IPS DF 4.7 (cell line): ENCODE results near the gene RASD2.

Source experiments
- DNase-seq: peaks from one replicate; pipeline ENCODE4 v3.0.0-alpha.2; 2013; ENCODE audit warnings: low spot score; ENCODE audit errors: extremely low read depth

The RASD2 gene

DNA sequence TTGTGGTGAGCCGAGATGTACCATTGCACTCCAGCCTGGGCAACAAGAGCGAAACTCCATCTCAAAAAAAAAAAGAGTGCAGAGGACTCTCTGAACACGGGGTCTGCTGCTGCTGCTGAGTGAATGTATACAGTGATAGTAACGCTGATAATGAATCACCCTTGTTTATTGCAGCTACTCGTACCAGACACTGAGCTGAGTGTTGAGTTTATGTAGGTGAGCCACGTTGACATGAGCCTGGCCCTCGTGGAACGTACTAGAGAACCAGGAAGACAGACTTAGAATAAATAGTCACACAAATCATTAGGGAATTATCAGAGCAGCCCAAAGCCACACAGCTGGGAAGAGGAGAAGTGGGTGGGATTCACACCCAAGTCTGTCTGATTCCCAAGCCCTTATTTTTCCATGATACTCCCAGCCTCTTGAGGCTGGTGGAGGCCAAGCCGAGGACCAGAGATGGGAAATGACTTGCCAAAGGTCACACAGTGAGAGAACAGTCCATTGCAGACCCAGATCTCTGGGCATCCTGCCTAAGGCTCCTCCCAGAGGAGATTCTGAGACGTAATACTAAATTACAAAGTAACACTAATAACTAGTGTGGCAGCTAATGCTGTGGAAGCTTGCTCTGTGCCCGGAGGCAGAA, 41.7 kb downstream of the RASD2 start:
- DNase-seq, result no peak

DNA sequence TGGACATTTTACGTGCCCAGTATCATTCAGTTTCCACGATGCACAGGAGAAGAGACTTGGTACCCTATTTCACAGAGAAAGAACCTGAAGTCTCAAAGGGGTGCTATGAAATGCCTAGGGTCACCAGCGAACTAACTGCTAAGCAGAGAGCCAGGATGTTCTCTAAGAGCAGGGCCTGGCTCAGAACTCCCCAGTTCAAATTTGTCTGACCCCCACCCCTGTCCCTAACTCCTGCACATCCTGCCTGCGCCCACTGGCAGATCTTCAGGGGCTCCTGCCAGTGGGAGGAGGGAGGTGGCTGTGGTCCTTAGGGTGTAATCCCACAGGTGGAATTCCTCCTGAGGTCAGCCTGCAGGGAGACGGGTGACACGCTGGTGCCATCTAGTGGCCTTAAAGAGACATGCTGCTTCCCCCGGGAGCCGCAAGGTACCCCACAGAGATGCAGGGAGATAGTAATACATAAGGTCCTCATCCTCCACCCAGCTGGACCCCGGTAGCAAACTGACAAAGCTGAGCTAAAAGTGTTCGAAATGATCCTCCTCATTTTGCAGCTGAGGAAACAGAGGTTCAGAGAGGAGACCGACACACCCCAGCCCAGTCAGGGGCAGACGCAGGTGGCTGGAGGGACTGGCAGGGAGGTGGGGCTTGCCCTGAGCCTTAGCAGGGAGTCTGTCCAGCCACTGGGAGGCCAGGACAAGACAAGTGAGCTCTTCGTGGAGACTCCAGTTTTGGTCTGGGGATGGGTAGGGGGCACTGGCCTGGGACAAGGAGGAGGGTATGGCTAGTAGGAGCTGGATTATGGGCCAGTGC, 42.4 kb downstream of the RASD2 start:
- DNase-seq, result no peak

DNA sequence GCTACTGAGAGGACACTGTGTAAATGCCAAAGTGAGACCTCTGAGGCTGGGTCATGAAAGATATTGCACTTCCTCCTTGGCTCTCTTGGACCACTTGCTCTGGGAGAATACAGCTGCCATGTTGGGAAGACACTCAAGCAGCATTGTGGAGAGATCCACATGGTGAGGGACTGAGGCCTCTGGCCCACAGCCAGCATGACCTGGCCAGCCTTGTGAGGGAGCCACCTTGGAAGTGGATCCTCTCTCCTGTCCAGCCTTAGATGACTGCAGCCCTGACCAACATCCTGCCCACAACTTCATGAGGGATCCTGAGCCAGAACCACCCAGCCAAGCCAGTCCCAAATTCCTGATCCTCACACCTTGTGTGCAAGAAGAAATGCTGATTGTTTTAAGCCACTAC, 46.1 kb downstream of the RASD2 start:
- DNase-seq, result no peak

DNA sequence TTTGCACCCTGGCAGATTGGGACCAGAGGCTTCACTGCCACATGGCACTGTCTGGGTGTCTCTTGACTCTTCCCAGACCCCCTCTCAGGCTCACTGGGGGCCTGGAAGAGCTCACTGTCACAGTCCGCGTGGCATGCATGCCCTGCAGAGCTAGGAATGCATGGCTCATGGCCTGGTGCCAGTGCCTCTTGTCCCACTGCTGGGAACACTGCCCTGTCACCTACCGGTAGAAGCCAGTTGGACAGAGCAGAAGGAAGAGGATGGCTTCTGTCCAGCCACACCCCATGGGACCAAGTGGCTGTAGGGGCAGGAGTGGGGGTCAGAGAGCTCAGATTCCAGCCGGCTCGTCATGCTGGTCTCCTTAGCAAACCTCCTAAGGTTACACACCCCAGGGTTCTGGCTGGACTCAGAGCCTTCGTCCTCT, 46.8 kb downstream of the RASD2 start:
- no peak for DNase-seq

DNA sequence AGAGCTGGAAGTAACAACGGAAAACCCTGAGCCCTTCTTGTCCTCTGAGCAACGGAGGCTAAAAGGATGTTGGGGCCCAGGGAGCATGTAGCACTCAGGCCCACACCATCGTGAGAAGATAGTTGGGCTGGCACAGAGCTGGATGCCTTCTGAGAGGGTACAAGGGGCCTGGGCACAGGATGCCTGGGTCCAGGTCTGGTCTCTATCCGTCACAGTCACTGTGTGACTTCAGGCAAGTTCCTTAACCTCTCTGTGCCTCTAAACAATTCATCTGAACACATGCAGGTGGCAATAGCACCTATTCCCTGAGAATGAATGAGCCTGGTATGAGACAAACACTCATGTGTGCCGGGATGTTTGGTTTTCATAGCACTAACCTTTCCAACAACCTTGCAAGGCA, 47.3 kb downstream of the RASD2 start:
- no peak for DNase-seq

DNA sequence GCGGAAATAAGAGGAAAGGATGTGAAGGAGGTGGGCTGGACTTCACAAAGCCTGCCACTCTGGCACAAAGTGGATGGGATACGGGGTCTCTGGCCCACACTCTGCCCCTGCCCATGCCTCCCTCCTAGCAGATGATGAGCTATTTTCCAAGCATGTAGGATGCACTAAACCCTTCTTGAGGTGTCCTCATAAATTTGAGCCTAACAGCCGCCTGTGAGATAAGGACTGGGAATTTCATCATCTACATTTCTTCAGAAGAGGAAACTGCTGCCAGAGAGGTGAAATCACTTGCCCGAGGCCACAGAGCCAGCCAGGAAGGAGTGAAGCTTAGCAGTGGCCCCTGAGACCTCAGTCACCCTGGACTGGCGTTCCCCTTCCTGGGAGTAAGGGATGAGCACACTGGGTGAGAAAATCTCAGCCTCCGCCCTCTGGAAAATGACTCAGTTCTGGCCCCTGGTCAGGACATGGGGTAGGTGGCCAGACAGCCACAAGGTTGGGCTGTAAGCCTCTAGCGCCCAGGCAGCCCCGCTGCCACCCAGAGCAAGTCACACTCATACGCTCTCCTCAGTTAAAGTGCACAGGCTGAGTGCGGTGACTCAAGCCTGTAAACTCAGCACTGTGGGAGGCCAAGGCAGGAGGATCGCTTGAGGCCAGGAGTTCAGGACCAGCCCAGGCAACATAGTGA, 48.6 kb downstream of the RASD2 start:
- DNase-seq, result no peak

DNA sequence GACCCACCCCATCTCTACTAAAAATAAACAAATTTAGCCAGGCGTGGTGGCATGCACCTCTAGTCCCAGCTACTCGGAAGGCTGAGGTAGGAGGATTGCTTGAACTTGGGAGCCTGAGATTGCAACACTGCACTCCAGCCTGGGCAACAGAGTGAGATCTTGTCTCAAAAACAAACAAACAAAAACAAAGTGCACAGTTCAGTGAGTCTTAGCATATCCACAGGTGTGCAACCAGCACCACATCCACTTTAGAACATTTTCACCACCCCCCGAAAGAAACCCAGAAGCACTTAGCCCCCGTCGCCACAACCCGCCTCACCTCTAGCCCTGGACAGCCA, 49.1 kb downstream of the RASD2 start:
- DNase-seq, result no peak

DNA sequence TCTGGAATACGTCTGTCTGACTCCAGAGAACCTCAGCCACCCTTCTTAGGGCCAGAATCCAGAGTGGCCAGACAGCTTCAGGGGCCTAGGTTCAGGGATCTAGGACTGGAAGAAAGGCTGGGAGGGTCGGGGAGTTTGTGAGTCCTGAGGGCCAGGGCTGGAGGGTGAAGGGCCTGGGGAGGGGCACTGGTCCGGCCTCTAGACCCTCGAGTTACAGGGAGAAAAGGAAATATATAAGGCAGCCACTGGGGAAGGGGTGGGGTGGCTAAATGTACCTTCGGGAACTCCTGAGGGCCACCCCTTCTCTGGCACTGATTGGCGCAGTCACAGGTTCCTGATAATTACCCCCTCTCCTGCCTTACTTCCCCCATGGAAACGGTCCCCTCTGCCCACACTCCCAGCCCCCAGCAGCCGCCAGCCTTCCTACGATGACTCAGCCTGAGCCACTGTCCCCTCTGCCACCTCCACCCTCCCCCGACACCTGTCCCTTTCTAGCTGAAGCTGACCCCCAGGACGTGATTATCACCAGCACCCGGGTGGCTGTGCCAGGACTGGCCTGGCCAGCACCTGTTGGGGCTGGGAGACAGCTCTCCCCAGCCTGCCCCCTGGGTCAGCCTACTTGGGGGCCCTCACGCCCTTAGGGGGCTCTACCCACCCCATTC, 50.1 kb downstream of the RASD2 start:
- no peak for DNase-seq

DNA sequence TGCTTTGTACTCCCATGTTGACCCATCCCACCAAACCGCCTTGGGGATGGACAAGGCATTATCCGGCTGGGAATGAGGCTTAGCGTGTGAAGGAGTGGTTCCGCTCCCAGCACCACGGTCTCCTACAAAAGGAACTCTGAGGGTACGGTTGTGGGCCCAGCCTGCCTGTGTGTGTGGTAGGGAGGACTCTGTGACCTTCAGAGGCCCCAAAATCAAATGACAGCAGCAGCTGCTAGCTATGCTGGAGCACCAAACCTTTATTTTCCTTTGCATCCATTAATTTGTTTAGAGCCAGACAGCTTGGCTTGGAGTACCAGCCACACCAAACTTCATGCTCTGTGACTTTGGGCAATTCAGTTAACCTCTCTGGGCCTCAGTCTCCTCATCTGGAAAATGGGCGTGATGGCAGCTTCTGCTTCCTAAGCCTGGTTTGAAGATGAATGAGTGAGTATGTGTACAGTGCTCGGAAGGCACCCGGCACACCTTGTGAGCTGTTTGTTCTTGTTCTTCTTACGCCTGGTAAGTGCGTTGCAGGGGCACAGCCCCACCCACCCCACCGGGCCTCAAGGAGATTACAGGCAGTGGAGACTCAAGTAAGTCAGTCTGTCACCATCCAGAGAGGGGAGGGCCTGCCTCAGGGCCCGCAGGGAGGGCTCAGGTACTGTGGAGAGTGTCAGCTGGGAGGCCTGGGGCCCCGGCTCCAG, 51.2 kb downstream of the RASD2 start:
- DNase-seq, result no peak

DNA sequence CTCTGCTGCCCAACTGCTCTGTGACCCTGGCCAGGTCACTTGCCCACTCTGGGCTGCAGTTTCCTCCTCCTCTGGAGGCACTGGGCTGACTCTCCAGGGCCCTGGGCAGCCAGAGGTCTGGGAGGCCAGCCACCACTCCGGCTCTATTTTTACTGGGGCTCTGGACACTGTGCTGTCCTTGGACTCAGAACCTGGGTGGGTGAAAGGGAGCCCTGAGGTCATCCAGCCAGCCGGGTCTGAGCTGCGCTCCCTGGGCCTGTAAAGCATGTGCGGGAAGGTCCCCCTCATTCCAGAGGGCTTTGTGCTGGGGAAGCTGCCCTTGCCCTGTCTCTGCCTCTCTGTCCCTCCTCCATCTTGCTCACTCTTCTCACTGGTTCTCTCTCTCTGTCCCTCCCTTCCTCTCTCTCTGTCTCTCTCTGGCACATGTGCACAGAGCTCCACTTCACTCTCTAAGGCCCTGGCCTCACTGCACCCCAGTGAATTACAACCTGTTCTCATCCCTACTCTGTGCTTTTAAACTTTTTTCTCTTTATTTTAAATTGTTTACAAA, 51.9 kb downstream of the RASD2 start:
- no peak for DNase-seq

DNA sequence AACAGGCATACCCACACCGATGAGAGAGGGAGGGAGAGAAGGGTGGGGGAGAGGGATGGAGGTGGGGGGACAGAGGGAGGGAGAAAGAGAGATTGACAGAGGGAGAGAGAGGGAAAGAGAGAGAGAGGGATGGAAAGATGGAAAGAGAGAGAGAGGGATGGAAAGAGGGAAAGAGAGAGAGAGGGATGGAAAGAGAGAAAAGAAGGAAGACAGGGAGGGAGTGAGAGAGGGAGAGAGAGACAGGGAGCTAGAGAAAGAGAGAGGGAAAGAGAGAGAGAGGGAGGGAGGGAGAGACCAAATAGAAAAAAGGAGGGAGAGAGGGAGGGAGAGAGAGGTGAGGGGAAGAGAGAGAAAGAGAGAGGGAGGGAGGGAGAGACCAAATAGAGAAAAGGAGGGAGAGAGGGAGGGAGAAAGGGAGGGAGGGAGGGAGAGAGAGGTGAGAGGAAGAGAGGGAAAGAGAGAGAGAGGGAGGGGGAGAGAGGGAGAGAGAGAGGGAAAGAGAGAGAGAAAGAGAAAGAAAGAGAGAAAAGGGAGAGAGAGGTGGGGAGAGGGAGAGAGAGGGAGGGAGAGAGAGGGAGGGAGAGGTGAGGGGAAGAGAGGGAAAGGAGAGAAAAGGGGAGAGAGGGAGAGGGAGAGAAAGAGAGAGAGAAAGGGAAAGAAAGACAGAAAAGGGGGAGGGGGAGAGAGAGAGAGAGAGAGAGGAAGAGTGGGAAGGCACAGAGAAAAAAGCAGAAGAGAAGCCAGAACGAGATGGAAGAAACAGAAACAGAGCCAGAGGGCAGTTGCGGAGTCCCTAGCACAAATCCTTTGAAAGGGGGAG, 52.6 kb downstream of the RASD2 start:
- no peak for DNase-seq

DNA sequence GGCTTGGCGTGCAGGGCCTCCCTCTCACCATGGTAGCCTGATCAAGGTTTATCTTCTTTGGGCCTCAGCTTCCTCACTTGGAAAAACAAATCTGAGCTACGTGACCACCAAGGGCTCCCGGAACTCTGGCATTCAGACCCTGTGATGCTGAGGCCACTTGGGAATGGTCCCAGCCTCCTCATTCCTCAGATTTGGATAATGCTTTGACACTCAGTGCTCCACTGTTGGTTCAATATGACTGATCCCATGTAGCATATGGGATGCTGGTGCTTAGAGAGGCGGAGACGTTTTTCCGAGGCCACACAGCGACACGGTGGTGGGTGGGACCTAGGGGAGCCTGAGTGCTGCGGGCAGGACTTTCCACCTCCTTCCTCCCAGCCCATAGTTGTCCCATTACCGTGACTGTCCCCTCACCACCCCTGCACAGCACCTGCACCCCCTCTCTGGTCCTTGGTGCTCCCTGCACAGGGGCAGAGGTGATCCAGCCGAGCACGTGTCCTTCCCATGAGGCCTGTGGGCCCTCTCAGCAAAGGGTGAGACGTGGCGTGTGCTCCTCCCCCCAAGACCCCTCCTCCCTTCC, 53.4 kb downstream of the RASD2 start:
- no peak for DNase-seq

DNA sequence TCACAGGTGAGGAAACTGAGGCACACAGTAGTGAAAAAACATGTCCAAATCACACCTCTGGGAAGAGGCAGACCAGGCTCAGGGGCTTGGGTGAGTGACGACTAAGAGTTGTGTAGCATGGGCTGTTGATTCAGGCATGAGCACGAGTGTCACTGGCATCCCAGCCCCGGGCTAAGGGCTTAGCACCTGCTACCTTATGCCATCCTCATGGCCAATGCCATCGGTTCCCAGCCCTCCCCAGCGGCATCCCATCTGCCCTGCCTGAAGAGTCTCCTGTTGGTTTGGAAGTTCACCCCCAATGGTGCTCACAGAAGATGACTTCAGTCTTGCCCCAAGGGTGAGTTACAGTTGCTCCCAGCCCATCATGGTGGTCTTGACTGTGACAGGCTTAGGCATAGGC, 54.1 kb downstream of the RASD2 start:
- no peak for DNase-seq

DNA sequence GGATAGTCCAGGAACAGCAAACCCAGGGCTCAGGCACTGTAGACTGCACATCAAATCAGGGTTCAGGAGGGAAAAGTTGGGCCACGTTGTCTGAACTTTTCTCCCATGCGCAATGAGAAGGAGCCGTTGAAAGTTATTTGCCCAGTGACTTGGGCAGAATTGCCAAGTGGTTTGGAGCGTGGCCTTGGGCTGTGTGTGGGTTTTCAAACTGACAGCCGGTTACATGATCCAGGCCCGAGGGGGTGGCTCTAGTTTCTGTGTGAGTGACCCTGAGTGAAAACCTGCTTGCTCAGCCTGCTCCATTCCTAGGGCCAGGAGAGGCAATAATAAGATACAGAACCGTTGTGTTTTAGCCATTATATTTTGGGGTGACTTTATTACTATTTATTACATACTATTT, 56.2 kb downstream of the RASD2 start:
- DNase-seq, result no peak

DNA sequence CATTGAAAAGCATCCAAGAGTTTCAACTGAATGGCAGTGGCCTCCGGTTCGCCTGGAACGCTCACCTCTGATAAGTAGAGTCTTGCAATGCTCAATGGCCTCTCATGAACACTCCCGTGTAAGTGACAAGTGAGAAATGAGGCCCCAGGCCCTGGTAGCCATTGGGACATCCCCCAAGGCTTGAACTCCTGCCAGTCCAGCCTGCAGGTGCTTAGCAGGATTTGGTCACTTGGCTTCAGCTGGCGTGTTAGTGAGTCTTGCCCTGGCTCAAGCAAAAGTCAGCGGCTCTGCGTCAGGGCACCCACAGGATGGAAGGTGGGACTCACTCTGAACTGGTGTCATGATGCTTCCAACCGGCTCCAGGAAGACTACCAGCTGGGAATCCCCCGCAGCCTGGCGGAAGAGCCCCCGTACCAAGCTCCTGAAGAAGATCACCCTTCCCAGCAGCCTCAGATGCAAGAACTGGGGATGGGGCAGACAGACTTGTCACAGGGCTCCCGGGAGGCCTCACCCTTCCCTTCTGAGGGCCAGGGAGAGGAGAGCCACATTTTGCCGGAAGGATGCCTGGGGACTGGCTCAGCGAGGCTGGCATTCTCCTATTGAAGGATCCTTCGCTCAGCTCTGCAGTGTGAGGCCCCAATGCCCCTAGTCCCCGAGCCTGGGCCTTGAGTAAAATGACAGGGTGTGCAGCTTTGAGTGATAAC, 57.2 kb downstream of the RASD2 start:
- no peak for DNase-seq

DNA sequence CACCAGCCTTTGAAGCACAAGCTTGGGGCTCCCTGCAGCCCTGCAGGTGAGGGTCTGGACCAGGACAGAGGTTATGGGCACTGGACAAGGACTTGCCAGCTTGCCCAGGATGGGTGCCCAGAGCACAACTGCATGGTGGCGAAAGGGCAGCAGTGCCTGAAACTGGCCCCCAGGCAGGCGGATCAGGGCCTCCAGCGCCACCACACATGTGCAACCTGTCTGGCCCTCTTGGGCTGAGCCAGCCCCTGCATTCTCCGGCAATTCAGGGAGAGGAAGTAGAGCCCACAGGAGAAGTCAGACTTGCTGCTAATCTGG, 57.7 kb downstream of the RASD2 start:
- DNase-seq, result no peak

DNA sequence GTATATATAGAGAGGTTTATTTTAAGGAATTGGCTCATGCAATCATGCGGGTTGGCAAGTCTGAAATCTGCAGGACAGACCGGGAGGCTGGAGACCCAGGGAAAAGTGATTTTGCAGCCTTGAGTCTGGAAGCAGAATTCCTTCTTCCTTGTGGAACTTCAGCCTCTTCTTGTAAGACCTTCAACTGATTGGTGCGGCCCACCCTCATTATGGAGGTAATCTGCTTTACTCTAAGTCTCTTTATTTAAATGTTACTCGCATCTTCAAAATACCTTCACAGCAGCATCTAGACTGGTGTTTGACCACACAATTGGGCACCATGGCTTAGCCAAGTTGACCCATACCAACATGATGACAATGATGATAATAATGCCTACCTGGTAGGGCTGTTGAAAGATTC, 58.7 kb downstream of the RASD2 start:
- DNase-seq, result no peak

DNA sequence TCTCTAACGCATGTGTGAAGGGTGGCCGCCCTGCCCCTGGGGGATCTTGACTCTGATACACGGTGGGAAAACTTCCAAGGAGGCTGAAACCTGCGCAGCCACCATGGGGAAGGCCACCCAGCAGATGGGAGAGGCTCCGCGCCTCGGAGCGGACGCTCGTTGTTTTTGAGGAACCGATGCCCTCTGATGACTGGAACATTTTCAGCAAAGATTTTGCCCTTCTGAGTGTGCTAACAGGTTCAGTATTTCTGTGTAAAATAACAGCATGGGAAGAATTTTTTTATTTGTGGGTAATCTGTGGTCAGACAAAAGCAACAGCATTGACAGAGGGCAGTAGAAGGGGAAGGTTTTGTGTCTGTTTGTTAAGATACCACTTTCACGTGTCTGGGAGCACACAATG, 59.8 kb downstream of the RASD2 start:
- no peak for DNase-seq

DNA sequence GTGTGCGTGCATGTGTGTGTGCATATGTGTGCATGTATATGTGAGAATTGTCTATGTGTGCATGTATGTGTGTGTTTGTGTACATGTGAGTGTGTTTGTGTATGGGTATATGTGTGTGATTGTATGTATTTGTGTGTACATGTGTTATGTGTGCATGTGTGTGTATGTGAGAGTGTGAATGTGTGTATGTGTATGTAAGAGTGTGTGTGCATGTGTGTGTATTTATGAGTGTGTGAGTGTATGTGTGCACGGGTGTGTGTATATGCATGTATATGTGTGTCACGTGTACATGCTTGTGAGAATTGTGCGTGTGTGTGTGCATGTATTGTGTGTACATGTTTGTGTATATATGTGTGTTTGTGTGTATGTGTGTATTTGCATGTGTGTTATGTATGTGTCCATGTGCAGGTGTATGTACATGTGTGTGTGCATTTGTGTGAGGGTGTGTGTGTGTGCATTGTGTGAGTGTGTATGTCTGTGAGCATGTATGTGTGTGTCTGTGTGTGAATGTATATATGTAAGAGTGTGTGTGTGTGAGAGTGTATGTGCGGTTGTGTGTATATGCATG, 60.5 kb downstream of the RASD2 start:
- no peak for DNase-seq
